NCI-H226 (cell line): ENCODE results near the gene ATP2A3.
"Not testable (repeated sequence)": the region's sequence is repeated elsewhere in the genome, so short reads cannot be mapped to it uniquely, and the experiment has no call there.

Experiments
- DNase-seq: peaks from one replicate; pipeline ENCODE4 v3.0.0-alpha.2; 2015

The ATP2A3 gene

GRCh38 chr17:3964203-3965117 is at the start of gene ATP2A3:
ATP2A3 (minus strand) TSS chr17:3964437; CDS start chr17:3964291, 146 bp downstream.
- DNase-seq: no peak

- DNase-seq: no peak
These were observed 46.5 kb upstream of the ATP2A3 start for GRCh38 chr17:4010754-4011153.

- no peak for DNase-seq
These were observed 45.0 kb upstream of the ATP2A3 start for GRCh38 chr17:4009186-4009785.

- DNase-seq: no peak
These were observed 44.4 kb upstream of the ATP2A3 start for GRCh38 chr17:4008441-4009185.

- no peak for DNase-seq
These were observed 43.8 kb upstream of the ATP2A3 start for GRCh38 chr17:4008082-4008435.

GRCh38 chr17:4007346-4008081 is 43.3 kb upstream of the ATP2A3 start:
- no peak for DNase-seq

- DNase-seq: no peak
These were observed 42.5 kb upstream of the ATP2A3 start for GRCh38 chr17:4006745-4007211.

GRCh38 chr17:4006165-4006589 is 41.9 kb upstream of the ATP2A3 start:
- no peak for DNase-seq

- no peak for DNase-seq
These were observed 41.3 kb upstream of the ATP2A3 start for GRCh38 chr17:4005296-4006164.

- no peak for DNase-seq
These were observed 40.5 kb upstream of the ATP2A3 start for GRCh38 chr17:4004517-4005295.

- DNase-seq: no peak
These were observed 39.5 kb upstream of the ATP2A3 start for GRCh38 chr17:4003501-4004421.

GRCh38 chr17:4003131-4003500 is 38.9 kb upstream of the ATP2A3 start:
- no peak for DNase-seq

GRCh38 chr17:4001048-4001590 is 36.9 kb upstream of the ATP2A3 start:
- no peak for DNase-seq

- DNase-seq: no peak
These were observed 34.2 kb upstream of the ATP2A3 start for GRCh38 chr17:3998436-3998835.

- DNase-seq: no peak
These were observed 30.8 kb upstream of the ATP2A3 start for GRCh38 chr17:3995067-3995466.

GRCh38 chr17:3994221-3994576 is 30.0 kb upstream of the ATP2A3 start:
- DNase-seq: no peak

GRCh38 chr17:3993493-3994220 is 29.4 kb upstream of the ATP2A3 start:
- no peak for DNase-seq

- no peak for DNase-seq
These were observed 28.1 kb upstream of the ATP2A3 start for GRCh38 chr17:3992370-3992769.

- not testable (repeated sequence) for DNase-seq
These were observed 27.5 kb upstream of the ATP2A3 start for GRCh38 chr17:3991699-3992098.
